HCT116 (cell line): ENCODE measurements around the gene TRRAP. TPM values are rescaled to one million over a fixed set of nuclear protein-coding genes. Genes with fewer than 3 reads are reported as not detected.

Experiments
- ATAC-seq: fragments of 200-7000 bp; cut with Tn5 transposase; 2 replicates; pipeline ENCODE4 v1.9.1; 2020; ENCODE audit warnings: mild to moderate bottlenecking, moderate library complexity
- BruUV-seq: library from RNA; stranded (reverse); fragments of 400-500 nt; replicated peaks from 2 replicates; lab custom pipeline; 2021; lab: Mats Ljungman, UMichigan
- CTCF ChIA-PET: fragments of 300-600 bp; sonication (Branson Sonifier 250); formaldehyde crosslinking; loops from one replicate; lab custom pipeline; 2021; ENCODE audit warnings: antibody characterized with exemption; lab: Charles Lee
- POLR2A ChIA-PET: fragments of 300-600, 350-600 bp; sonication (Branson Sonifier 250); formaldehyde crosslinking; loops from one replicate; lab custom pipeline; 2021; ENCODE audit warnings: antibody characterized with exemption; lab: Charles Lee
- RAD21 ChIA-PET, 2 experiments: fragments of 300-600 bp; sonication (Branson Sonifier 250); formaldehyde crosslinking; loops; one replicate each; lab custom pipeline; 2023; ENCODE audit warnings: low total read pairs in 2 of 2; ENCODE audit not compliant: uncharacterized antibody in 2 of 2, unreplicated experiment in 2 of 2, low non-redundant PET in 1 of 2; lab: Charles Lee
- DNase-seq: peaks from one replicate; pipeline ENCODE4 v3.0.0-alpha.2; 2010; ENCODE audit warnings: low read depth, low spot score
- H2AFZ ChIP-seq: fragments of 200-600 bp; shearing (Covaris generic), sonication (generic); 2 replicates; pipeline ENCODE4 v1.6.1; 2017; ENCODE audit warnings: low read depth, mixed run types, mixed read lengths, antibody characterized with exemption, low read length; ENCODE audit not compliant: poor library complexity, severe bottlenecking
- H3K27ac ChIP-seq: 2 replicates; pipeline ENCODE4 v1.5.1; 2012; ENCODE audit warnings: low read depth, low read length
- H3K27me3 ChIP-seq: fragments of 200-600 bp; sonication (generic); 2 replicates; pipeline ENCODE4 v1.6.1; 2016; ENCODE audit warnings: mixed run types, low read length, mixed read lengths; ENCODE audit not compliant: insufficient read depth
- H3K36me3 ChIP-seq, 2 experiments: fragments of 200-500 bp in 1 of 2; fragments of 200-600 bp in 1 of 2; sonication (Bioruptor generic) in 1 of 2; sonication (generic) in 1 of 2; 2 replicates each; pipeline versions ENCODE4 v1.5.1 to v1.6.1; 2014 to 2016; ENCODE audit warnings: low read length in 2 of 2, inconsistent platforms in 1 of 2, mixed read lengths in 1 of 2, mixed run types in 1 of 2; ENCODE audit not compliant: insufficient read depth in 2 of 2, control insufficient read depth in 1 of 2
- H3K4me1 ChIP-seq, 2 experiments: fragments of 200-600 bp in 1 of 2; sonication (generic) in 1 of 2; 2 replicates each; pipeline versions ENCODE4 v1.5.1 to v1.6.1; 2012 to 2017; ENCODE audit warnings: low read length in 2 of 2, inconsistent platforms in 1 of 2, mild to moderate bottlenecking in 1 of 2, mixed read lengths in 1 of 2, mixed run types in 1 of 2, moderate library complexity in 1 of 2; ENCODE audit not compliant: insufficient read depth in 2 of 2, control insufficient read depth in 1 of 2
- H3K4me2 ChIP-seq: fragments of 200-600 bp; sonication (generic); 2 replicates; pipeline ENCODE4 v1.6.1; 2017; ENCODE audit warnings: mixed run types, low read length, mixed read lengths
- H3K4me3 ChIP-seq, 2 experiments: fragments of 200-600 bp in 1 of 2; sonication (generic) in 1 of 2; replicated peaks in 1 of 2; 2 replicates each; pipeline ENCODE4 v1.5.1; 2011 to 2016; ENCODE audit warnings: low read length in 2 of 2, control low read depth in 1 of 2, low read depth in 1 of 2, mild to moderate bottlenecking in 1 of 2, mixed read lengths in 1 of 2, mixed run types in 1 of 2
- H3K79me2 ChIP-seq: fragments of 200-600 bp; sonication (generic); 2 replicates; pipeline ENCODE4 v1.6.1; 2017; ENCODE audit warnings: mild to moderate bottlenecking, mixed run types, low read length, moderate library complexity, mixed read lengths; ENCODE audit not compliant: insufficient read depth
- H3K9ac ChIP-seq: fragments of 200-600 bp; sonication (generic); 2 replicates; pipeline ENCODE4 v1.6.1; 2016; ENCODE audit warnings: low read length, mixed read lengths
- H3K9me2 ChIP-seq: fragments of 200-600 bp; sonication (generic), shearing (Covaris generic); 2 replicates; pipeline ENCODE4 v1.6.1; 2017; ENCODE audit warnings: mixed run types, mild to moderate bottlenecking, moderate library complexity; ENCODE audit not compliant: insufficient read depth
- H3K9me3 ChIP-seq, 2 experiments: fragments of 200-500 bp in 1 of 2; fragments of 200-600 bp in 1 of 2; sonication (Bioruptor generic) in 1 of 2; sonication (generic) in 1 of 2; 2 replicates each; pipeline ENCODE4 v1.6.1; 2014 to 2017; ENCODE audit warnings: low read length in 2 of 2, mixed read lengths in 2 of 2, inconsistent platforms in 1 of 2, low read depth in 1 of 2, mild to moderate bottlenecking in 1 of 2, mixed run types in 1 of 2, moderate library complexity in 1 of 2; ENCODE audit not compliant: control insufficient read depth in 1 of 2, insufficient read depth in 1 of 2
- H4K20me1 ChIP-seq: fragments of 200-600 bp; sonication (generic), shearing (Covaris generic); 2 replicates; pipeline ENCODE4 v1.6.1; 2017; ENCODE audit warnings: mixed run types, mild to moderate bottlenecking, moderate library complexity; ENCODE audit not compliant: insufficient read depth
- CBX3 ChIP-seq: IDR thresholded peaks from 2 replicates; pipeline ENCODE4 v1.6.1; 2012; ENCODE audit warnings: low read depth
- ELF1 ChIP-seq: IDR thresholded peaks from 2 replicates; pipeline ENCODE4 v1.6.1; 2012; ENCODE audit warnings: low read depth, borderline replicate concordance
- EZH2phosphoT487 ChIP-seq: fragments of 200-600 bp; IDR thresholded peaks from 2 replicates; pipeline ENCODE4 v1.6.1; 2018; ENCODE audit warnings: antibody characterized with exemption, borderline replicate concordance
- FOSL1 ChIP-seq: IDR thresholded peaks from 2 replicates; pipeline ENCODE4 v1.6.1; 2012; ENCODE audit warnings: low read depth
- JUND ChIP-seq: IDR thresholded peaks from 2 replicates; pipeline ENCODE4 v1.6.1; 2012
- POLR2A ChIP-seq: IDR thresholded peaks from 2 replicates; pipeline ENCODE4 v1.7.0; 2011; ENCODE audit warnings: borderline replicate concordance; ENCODE audit not compliant: insufficient read depth, insufficient read length; ENCODE audit errors: extremely low read depth
- POLR2AphosphoS5 ChIP-seq: IDR thresholded peaks from 2 replicates; pipeline ENCODE4 v1.6.1; 2011; ENCODE audit warnings: mild to moderate bottlenecking, low read depth, low read length, moderate library complexity
- SIN3A ChIP-seq: IDR thresholded peaks from 2 replicates; pipeline ENCODE4 v1.6.1; 2012; ENCODE audit warnings: low read depth
- SRF ChIP-seq: IDR thresholded peaks from 2 replicates; pipeline ENCODE4 v1.6.1; 2012; ENCODE audit warnings: low read depth
- YY1 ChIP-seq: IDR thresholded peaks from 2 replicates; pipeline ENCODE4 v1.6.1; 2011; ENCODE audit warnings: low read length, low read depth, moderate library complexity, mild to moderate bottlenecking; ENCODE audit not compliant: insufficient replicate concordance; ENCODE audit errors: extremely low read depth
- ZNF274 ChIP-seq: fragments of 200-500 bp; sonication (Bioruptor generic); IDR thresholded peaks from 2 replicates; pipeline ENCODE4 v1.6.1; 2014; ENCODE audit warnings: mild to moderate bottlenecking, low read depth, low read length, inconsistent platforms
- intact Hi-C: fragments of 100-400 bp; cut with micrococcal nuclease; formaldehyde crosslinking; loops from 2 replicates; pipeline ENCODE4 v1.10.0; 2022
- total RNA-seq: library from RNA; stranded (reverse); gene quantifications from one replicate; pipeline ENCODE4 v1.2.1, GENCODE V29; 2021; ENCODE audit not compliant: unreplicated experiment
- TF ChIP-seq, protein P1 (sequence below): IDR thresholded peaks from 2 replicates; pipeline ENCODE4 v1.6.1; 2012
- TF ChIP-seq, protein P2 (sequence below), 3 experiments: fragments of 200-600 bp in 1 of 3; sonication (generic) in 1 of 3; IDR thresholded peaks in 2 of 3; conservative IDR thresholded peaks in 1 of 3; 2 replicates each; pipeline ENCODE4 v1.5.1; 2012 to 2017; ENCODE audit warnings: low read depth in 2 of 3, low read length in 2 of 3, antibody characterized with exemption in 1 of 3, borderline replicate concordance in 1 of 3, control low read depth in 1 of 3, mild to moderate bottlenecking in 1 of 3, mixed read lengths in 1 of 3, mixed run types in 1 of 3, moderate library complexity in 1 of 3; ENCODE audit not compliant: insufficient read depth in 1 of 3
- TF ChIP-seq, protein P3 (sequence below): IDR thresholded peaks from 2 replicates; pipeline ENCODE4 v1.6.1; 2011; ENCODE audit warnings: mild to moderate bottlenecking, low read length, moderate library complexity; ENCODE audit not compliant: insufficient replicate concordance; ENCODE audit errors: extremely low read depth
- TF ChIP-seq, protein P4 (sequence below): IDR thresholded peaks from 2 replicates; pipeline ENCODE4 v1.6.1; 2012

TRRAP gene
- total RNA-seq, 1 experiment from 2014 or later = 44.5 TPM

DNA sequence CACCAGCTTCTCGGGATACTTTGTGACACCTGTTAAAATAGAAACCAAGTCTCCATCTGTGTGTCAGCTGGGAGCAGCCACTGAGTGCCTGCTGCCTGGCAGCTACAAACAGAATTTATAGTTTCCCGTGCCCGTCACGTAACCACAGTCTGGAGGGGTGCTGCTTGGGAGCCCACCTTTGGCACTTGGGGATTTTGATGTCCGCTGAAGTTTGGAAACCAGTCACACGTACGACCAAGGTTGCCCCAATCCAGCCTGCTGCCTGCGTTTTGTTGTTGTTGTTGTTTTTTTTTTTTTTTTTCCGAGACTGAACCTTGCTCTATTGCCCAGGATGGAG is 1.6 kb downstream of the TRRAP start:
- Histone ChIP-seq H3K9ac (peak overlapping the region; percentile 16; the same call in 1 of the 2 replicates), H3K27ac (peak overlapping the region; percentile 99), H3K27me3 (no peaks in the 10 kb centered on the region), H3K4me1 (peaks cover 7 to 29% of the 10 kb centered on the region in 2 experiments), H3K9me3 (no peaks in the 10 kb centered on the region), H3K9me2 (no peaks in the 10 kb centered on the region), H3K36me3 (peaks cover 31 to 39% of the 10 kb centered on the region in 2 experiments), H2AFZ (no peak overlapping the region), H3K4me3 (peak overlapping the region; percentile 98), H3K79me2 (peaks cover 55% of the 10 kb centered on the region), H3K4me2 (peak overlapping the region; percentile 78), H4K20me1 (0 out of 2 replicates have a peak, but pooled peaks cover 4% of the 10 kb centered on the region)
- DNase-seq = no peak
- ChIA-PET CTCF (interaction anchor here (0.5 to 1.5 kb wide), 10 partner anchors 9 to 462 kb away, joined by 3 to 6 read pairs (median 3); no protein-coding TSS in a partner anchor), POLR2A (interaction anchor here (0.6 to 0.7 kb wide), 2 partner anchors 460 to 1571 kb away, joined by 3 read pairs; no protein-coding TSS in a partner anchor), RAD21 (no interaction called here)
- ATAC-seq = no peak
- intact Hi-C loops = no loop called here
- TF ChIP-seq, protein P1, sequence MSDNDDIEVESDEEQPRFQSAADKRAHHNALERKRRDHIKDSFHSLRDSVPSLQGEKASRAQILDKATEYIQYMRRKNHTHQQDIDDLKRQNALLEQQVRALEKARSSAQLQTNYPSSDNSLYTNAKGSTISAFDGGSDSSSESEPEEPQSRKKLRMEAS = no peak
- TF ChIP-seq, protein P2, sequence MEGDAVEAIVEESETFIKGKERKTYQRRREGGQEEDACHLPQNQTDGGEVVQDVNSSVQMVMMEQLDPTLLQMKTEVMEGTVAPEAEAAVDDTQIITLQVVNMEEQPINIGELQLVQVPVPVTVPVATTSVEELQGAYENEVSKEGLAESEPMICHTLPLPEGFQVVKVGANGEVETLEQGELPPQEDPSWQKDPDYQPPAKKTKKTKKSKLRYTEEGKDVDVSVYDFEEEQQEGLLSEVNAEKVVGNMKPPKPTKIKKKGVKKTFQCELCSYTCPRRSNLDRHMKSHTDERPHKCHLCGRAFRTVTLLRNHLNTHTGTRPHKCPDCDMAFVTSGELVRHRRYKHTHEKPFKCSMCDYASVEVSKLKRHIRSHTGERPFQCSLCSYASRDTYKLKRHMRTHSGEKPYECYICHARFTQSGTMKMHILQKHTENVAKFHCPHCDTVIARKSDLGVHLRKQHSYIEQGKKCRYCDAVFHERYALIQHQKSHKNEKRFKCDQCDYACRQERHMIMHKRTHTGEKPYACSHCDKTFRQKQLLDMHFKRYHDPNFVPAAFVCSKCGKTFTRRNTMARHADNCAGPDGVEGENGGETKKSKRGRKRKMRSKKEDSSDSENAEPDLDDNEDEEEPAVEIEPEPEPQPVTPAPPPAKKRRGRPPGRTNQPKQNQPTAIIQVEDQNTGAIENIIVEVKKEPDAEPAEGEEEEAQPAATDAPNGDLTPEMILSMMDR (IDR thresholded peaks at IDR 0.05 in 2 of 3, conservative IDR thresholded peaks at IDR 0.05 in 1 of 3; ENCODE audit: borderline replicate concordance in 1 of 3, insufficient read depth in 1 of 3, low read depth in 2 of 3, low read length in 2 of 3) = 0 out of 6 replicates have a peak, but pooled peaks of 1 of the 3 experiments have one; percentile 2
- no peak for TF ChIP-seq FOSL1
- BruUV-seq = TSS peak; percentile 43

DNA sequence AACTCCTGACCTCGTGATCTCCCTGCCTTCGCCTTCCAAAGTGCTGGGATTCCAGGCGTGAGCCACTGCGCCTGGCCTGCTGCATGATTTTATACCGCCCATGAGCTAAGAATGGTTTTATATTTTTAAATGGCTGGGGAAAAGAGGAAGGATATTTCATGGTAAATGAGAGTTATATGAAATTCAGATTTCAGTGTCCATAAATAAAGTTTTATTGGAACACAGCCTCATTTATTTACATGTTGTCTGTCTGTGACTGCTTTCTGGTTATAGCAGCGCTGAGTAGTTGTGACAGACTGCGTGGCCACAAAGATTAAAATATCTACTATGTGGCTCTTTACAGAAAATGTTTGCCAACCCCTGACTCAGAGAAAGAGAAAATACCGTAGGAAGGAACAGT is 2.2 kb downstream of the TRRAP start:
- H4K20me1 ChIP-seq = 0 out of 2 replicates have a peak, but pooled peaks cover 4% of the 10 kb centered on the region
- TF ChIP-seq, protein P3, sequence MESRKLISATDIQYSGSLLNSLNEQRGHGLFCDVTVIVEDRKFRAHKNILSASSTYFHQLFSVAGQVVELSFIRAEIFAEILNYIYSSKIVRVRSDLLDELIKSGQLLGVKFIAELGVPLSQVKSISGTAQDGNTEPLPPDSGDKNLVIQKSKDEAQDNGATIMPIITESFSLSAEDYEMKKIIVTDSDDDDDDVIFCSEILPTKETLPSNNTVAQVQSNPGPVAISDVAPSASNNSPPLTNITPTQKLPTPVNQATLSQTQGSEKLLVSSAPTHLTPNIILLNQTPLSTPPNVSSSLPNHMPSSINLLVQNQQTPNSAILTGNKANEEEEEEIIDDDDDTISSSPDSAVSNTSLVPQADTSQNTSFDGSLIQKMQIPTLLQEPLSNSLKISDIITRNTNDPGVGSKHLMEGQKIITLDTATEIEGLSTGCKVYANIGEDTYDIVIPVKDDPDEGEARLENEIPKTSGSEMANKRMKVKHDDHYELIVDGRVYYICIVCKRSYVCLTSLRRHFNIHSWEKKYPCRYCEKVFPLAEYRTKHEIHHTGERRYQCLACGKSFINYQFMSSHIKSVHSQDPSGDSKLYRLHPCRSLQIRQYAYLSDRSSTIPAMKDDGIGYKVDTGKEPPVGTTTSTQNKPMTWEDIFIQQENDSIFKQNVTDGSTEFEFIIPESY = no peak
- TF ChIP-seq SIN3A = no peak
- no peak for TF ChIP-seq SRF
- TF ChIP-seq EZH2phosphoT487 = no peak
- no peak for TF ChIP-seq POLR2AphosphoS5
- no peak for TF ChIP-seq CBX3
- TF ChIP-seq ELF1 = no peak
- TF ChIP-seq JUND = no peak
- no peak for TF ChIP-seq FOSL1
- TF ChIP-seq, protein P4, sequence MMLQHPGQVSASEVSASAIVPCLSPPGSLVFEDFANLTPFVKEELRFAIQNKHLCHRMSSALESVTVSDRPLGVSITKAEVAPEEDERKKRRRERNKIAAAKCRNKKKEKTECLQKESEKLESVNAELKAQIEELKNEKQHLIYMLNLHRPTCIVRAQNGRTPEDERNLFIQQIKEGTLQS = no peak
- TF ChIP-seq YY1 = no peak
- no peak for TF ChIP-seq ZNF274
- TF ChIP-seq POLR2A = no peak
- intact Hi-C loops = no loop called here
- H3K36me3 ChIP-seq = peaks cover 35 to 39% of the 10 kb centered on the region in 2 experiments
- H3K27me3 ChIP-seq = no peaks in the 10 kb centered on the region
- no peak for DNase-seq
- H3K9ac ChIP-seq = no peak overlapping the region
- no peak for ATAC-seq
- H3K9me2 ChIP-seq = no peaks in the 10 kb centered on the region
- H3K9me3 ChIP-seq = no peaks in the 10 kb centered on the region
- no peak overlapping the region for H3K4me3 ChIP-seq
- no peak overlapping the region for H2AFZ ChIP-seq
- no TSS peak for BruUV-seq
- ChIA-PET POLR2A (no interaction called here), CTCF (interaction anchor here (0.8 to 1.5 kb wide), 2 partner anchors 11 to 39 kb away, joined by 3 to 4 read pairs; no protein-coding TSS in a partner anchor), RAD21 (no interaction called here)
- H3K79me2 ChIP-seq = peaks cover 60% of the 10 kb centered on the region
- no peak overlapping the region; the same call in 1 of the 2 replicates for H3K27ac ChIP-seq
- H3K4me2 ChIP-seq = peak overlapping the region; percentile 78; the same call in 1 of the 2 replicates
- H3K4me1 ChIP-seq = peaks cover 7 to 23% of the 10 kb centered on the region in 2 experiments
